Measurements from ENCODE around the gene CELSR1.

CELSR1 gene

DNA sequence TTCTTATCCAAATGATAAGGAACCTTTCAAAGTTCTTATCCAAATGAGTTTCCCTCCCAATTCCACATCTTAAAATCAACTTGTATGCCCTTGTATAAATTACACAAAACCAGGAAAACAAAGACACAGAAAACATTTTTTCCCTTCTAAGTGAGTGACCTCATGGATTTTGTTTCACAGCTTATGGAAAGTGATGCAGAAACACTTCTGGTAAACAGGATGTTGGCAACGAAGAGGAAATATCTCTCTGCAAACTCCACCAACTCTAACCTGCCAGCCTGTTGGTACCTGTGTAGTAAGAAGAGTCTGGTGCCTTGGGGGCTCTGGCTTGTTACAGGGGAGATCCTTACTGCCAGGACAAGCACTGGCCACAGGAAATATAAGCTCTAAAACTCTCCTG, 57.0 kb downstream of the CELSR1 start:
- ATAC-seq = no peak
- TF ChIP-seq, protein P1, sequence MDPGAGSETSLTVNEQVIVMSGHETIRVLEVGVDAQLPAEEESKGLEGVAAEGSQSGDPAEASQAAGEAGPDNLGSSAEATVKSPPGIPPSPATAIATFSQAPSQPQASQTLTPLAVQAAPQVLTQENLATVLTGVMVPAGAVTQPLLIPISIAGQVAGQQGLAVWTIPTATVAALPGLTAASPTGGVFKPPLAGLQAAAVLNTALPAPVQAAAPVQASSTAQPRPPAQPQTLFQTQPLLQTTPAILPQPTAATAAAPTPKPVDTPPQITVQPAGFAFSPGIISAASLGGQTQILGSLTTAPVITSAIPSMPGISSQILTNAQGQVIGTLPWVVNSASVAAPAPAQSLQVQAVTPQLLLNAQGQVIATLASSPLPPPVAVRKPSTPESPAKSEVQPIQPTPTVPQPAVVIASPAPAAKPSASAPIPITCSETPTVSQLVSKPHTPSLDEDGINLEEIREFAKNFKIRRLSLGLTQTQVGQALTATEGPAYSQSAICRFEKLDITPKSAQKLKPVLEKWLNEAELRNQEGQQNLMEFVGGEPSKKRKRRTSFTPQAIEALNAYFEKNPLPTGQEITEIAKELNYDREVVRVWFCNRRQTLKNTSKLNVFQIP (CRISPR knock-in tag; IDR thresholded peaks at IDR 0.05; ENCODE audit: borderline replicate concordance, low read depth) = no peak
- TF ChIP-seq CSDC2 (CRISPR knock-in tag; IDR thresholded peaks at IDR 0.05) = no peak
- no peak for TF ChIP-seq CREB5 (CRISPR knock-in tag; IDR thresholded peaks at IDR 0.05; ENCODE audit: low read depth)
- no peak for TF ChIP-seq GLIS3 (CRISPR knock-in tag; IDR thresholded peaks at IDR 0.05)
- no peak for TF ChIP-seq ESRRG (CRISPR knock-in tag; IDR thresholded peaks at IDR 0.05)
- TF ChIP-seq OSR1 (CRISPR knock-in tag; IDR thresholded peaks at IDR 0.05) = no peak
- TF ChIP-seq ISL1 (CRISPR knock-in tag; IDR thresholded peaks at IDR 0.05) = no peak
- no peak for TF ChIP-seq ZFP3 (CRISPR knock-in tag; IDR thresholded peaks at IDR 0.05)
- no peak for TF ChIP-seq SNAI2 (CRISPR knock-in tag; IDR thresholded peaks at IDR 0.05)
- no peak for TF ChIP-seq ZC3H10 (CRISPR knock-in tag; IDR thresholded peaks at IDR 0.05)
- TF ChIP-seq BACH2 (CRISPR knock-in tag; IDR thresholded peaks at IDR 0.05; ENCODE audit: borderline replicate concordance) = no peak
- TF ChIP-seq CSRNP3 (CRISPR knock-in tag; IDR thresholded peaks at IDR 0.05) = no peak
- TF ChIP-seq ZFP30 (CRISPR knock-in tag; IDR thresholded peaks at IDR 0.05) = no peak

GRCh38 chr22:46479046-46479445, 58.4 kb downstream of the CELSR1 start:
- no peak for ATAC-seq
- TF ChIP-seq ISL1 (CRISPR knock-in tag; IDR thresholded peaks at IDR 0.05) = no peak
- no peak for TF ChIP-seq ZC3H10 (CRISPR knock-in tag; IDR thresholded peaks at IDR 0.05)
- TF ChIP-seq ZNF8 (CRISPR knock-in tag; IDR thresholded peaks at IDR 0.05) = no peak
- no peak for TF ChIP-seq ZFP3 (CRISPR knock-in tag; IDR thresholded peaks at IDR 0.05)
- no peak for TF ChIP-seq OSR1 (CRISPR knock-in tag; IDR thresholded peaks at IDR 0.05)
- TF ChIP-seq ARNTL (CRISPR knock-in tag; IDR thresholded peaks at IDR 0.05; ENCODE audit: borderline replicate concordance, low read depth) = no peak
- TF ChIP-seq GLIS3 (CRISPR knock-in tag; IDR thresholded peaks at IDR 0.05) = no peak
- TF ChIP-seq RARB (CRISPR knock-in tag; IDR thresholded peaks at IDR 0.05) = no peak
- TF ChIP-seq, protein P2, sequence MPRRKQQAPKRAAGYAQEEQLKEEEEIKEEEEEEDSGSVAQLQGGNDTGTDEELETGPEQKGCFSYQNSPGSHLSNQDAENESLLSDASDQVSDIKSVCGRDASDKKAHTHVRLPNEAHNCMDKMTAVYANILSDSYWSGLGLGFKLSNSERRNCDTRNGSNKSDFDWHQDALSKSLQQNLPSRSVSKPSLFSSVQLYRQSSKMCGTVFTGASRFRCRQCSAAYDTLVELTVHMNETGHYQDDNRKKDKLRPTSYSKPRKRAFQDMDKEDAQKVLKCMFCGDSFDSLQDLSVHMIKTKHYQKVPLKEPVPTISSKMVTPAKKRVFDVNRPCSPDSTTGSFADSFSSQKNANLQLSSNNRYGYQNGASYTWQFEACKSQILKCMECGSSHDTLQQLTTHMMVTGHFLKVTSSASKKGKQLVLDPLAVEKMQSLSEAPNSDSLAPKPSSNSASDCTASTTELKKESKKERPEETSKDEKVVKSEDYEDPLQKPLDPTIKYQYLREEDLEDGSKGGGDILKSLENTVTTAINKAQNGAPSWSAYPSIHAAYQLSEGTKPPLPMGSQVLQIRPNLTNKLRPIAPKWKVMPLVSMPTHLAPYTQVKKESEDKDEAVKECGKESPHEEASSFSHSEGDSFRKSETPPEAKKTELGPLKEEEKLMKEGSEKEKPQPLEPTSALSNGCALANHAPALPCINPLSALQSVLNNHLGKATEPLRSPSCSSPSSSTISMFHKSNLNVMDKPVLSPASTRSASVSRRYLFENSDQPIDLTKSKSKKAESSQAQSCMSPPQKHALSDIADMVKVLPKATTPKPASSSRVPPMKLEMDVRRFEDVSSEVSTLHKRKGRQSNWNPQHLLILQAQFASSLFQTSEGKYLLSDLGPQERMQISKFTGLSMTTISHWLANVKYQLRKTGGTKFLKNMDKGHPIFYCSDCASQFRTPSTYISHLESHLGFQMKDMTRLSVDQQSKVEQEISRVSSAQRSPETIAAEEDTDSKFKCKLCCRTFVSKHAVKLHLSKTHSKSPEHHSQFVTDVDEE (CRISPR knock-in tag; IDR thresholded peaks at IDR 0.05) = no peak

- no peak for ATAC-seq
- TF ChIP-seq CSRNP3 (CRISPR knock-in tag; IDR thresholded peaks at IDR 0.05) = no peak
- TF ChIP-seq TCF4 (CRISPR knock-in tag; IDR thresholded peaks at IDR 0.05; ENCODE audit: borderline replicate concordance) = no peak
- TF ChIP-seq ZNF565 (CRISPR knock-in tag; conservative IDR thresholded peaks at IDR 0.05; ENCODE audit: low read depth) = no peak
These were observed 59.3 kb downstream of the CELSR1 start for GRCh38 chr22:46478083-46478551.

GRCh38 chr22:46476547-46476941, 60.9 kb downstream of the CELSR1 start:
- no peak for TF ChIP-seq TOX (CRISPR knock-in tag; IDR thresholded peaks at IDR 0.05; ENCODE audit: borderline replicate concordance)
- TF ChIP-seq PPARA (CRISPR knock-in tag; IDR thresholded peaks at IDR 0.05; ENCODE audit: borderline replicate concordance) = no peak
- no peak for TF ChIP-seq CSDC2 (CRISPR knock-in tag; IDR thresholded peaks at IDR 0.05)
- no peak for TF ChIP-seq ZNF8 (CRISPR knock-in tag; IDR thresholded peaks at IDR 0.05)
- TF ChIP-seq, protein P2 (CRISPR knock-in tag; IDR thresholded peaks at IDR 0.05) = no peak
- TF ChIP-seq, protein P1 (CRISPR knock-in tag; IDR thresholded peaks at IDR 0.05; ENCODE audit: borderline replicate concordance, low read depth) = no peak
- TF ChIP-seq CREB5 (CRISPR knock-in tag; IDR thresholded peaks at IDR 0.05; ENCODE audit: low read depth) = no peak
- TF ChIP-seq ISL1 (CRISPR knock-in tag; IDR thresholded peaks at IDR 0.05) = no peak
- TF ChIP-seq GLIS3 (CRISPR knock-in tag; IDR thresholded peaks at IDR 0.05) = no peak
- ATAC-seq = no peak
